ENCODE results near the gene SULF2. TPM values are rescaled to one million over a fixed set of nuclear protein-coding genes. Genes with fewer than 3 reads are reported as not detected.
A peak's percentile ranks its signal among the peaks of the same experiment; 100 is the strongest.

The SULF2 gene
- polyA plus RNA-seq, 4 donors: 10.3 to 40.9 (median 22.4) TPM

DNA sequence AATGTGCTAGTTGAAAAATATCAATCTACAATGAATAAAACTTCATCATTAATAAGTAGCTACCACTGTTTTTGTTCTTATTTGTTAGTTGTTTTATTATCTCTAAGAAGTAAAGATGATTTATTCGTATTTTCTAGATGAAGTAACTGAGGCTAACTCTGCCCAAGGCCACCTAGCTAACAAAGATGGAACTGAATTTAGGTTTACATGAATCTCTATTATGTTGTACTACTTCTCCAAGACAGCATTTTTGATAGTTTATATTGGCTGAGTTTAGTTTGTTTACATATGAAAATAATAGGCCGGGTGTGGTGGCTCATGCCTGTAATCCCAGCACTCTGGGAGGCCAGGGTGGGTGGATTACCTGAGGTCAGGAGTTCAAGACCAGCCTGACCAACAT, 162.1 kb downstream of the SULF2 start:
- Histone ChIP-seq H3K4me3 (ENCODE audit: low read depth in 1 of 3, low read length in 3 of 3) (no peak overlapping the region), H3K27ac (ENCODE audit: low read depth in 1 of 3, low read length in 2 of 3) (no peak overlapping the region), H3K9me3 (ENCODE audit: control insufficient read depth in 2 of 2, insufficient read depth in 1 of 2, low read depth in 1 of 2, low read length in 1 of 2) (no peaks in the 10 kb centered on the region), H3K27me3 (ENCODE audit: control insufficient read depth in 3 of 3, insufficient read depth in 3 of 3, low read length in 3 of 3) (no peaks in the 10 kb centered on the region), H3K36me3 (ENCODE audit: control insufficient read depth in 3 of 3, insufficient read depth in 2 of 3, low read depth in 1 of 3, low read length in 3 of 3) (peaks cover 3 to 13% (median 5%) of the 10 kb centered on the region in 3 donors), H3K4me1 (ENCODE audit: control insufficient read depth in 3 of 3, insufficient read depth in 2 of 3, low read depth in 1 of 3, low read length in 2 of 3) (no peaks in the 10 kb centered on the region)
- FAIRE-seq (no peak), DNase-seq (no peak)
- WGBS, 3 donors: 79 to 85% (median 80%) methylated on average over 2 of the region's 2 CpGs

- 88 to 95% (median 88%) methylated on average over 9 of the region's 9 CpGs for WGBS, 3 donors
- no peaks in the 10 kb centered on the region for H3K9me3 ChIP-seq (ENCODE audit: control insufficient read depth in 2 of 2, insufficient read depth in 1 of 2, low read depth in 1 of 2, low read length in 1 of 2)
- no peak for DNase-seq
- no peak for FAIRE-seq
- H3K4me1 ChIP-seq (ENCODE audit: control insufficient read depth in 3 of 3, insufficient read depth in 2 of 3, low read depth in 1 of 3, low read length in 2 of 3): no peaks in the 10 kb centered on the region
- no peak overlapping the region for H3K4me3 ChIP-seq (ENCODE audit: low read depth in 1 of 3, low read length in 3 of 3)
- peaks cover 5 to 9% (median 7%) of the 10 kb centered on the region in 3 donors for H3K36me3 ChIP-seq (ENCODE audit: control insufficient read depth in 3 of 3, insufficient read depth in 2 of 3, low read depth in 1 of 3, low read length in 3 of 3)
- H3K27ac ChIP-seq (ENCODE audit: low read depth in 1 of 3, low read length in 2 of 3): no peak overlapping the region
- no peaks in the 10 kb centered on the region for H3K27me3 ChIP-seq (ENCODE audit: control insufficient read depth in 3 of 3, insufficient read depth in 3 of 3, low read length in 3 of 3)
Measured at GRCh38 chr20:47622118-47622665, 163.1 kb downstream of the SULF2 start.

DNA sequence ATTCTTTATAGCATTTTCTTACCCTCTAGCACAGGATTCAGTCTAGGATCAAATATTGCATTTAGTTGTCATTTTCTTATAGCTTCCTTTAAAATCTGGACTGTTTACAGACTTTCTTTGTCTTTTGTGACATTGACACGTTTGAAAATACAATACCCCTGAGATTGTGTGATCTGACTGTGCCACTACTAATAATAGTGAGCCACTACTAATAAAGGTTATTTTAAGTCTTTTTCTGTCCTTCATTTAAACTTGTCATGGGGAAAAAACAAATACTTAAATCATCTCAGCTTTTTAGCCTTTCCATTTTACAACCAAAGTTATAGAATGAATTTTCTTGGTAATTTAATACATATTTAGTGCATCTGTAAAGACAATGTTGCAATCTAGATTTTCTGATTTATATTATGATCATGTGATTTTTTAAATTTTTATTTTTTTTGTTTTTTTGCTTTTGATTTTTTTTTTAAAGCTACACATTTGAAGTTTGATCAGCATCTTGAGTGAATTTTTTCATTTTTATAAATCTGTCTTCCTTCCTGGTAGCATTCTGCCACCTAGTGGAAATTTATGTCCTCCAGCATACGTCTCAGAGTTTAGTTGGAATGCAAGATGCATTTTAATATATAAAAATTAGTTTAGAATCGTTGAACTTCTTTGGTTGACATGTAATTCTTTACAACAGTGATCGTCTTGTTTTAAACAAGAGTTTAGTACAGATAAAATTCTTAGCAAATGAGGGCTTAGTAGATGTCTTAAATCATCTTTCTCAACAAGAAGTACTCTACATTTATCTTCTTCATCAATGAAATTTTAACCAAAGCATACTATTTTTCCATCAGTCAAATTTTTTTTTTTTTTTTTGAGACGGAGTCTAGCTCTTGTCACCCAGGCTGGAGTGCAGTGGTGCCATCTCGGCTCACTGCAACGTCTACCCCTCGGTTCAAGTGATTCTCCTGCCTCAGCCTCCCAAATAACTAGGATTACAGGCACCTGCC, 164.2 kb downstream of the SULF2 start:
- no peaks in the 10 kb centered on the region for H3K27me3 ChIP-seq (ENCODE audit: control insufficient read depth in 3 of 3, insufficient read depth in 3 of 3, low read length in 3 of 3)
- FAIRE-seq (no peak), DNase-seq (peak; percentile 50 to 56)
- H3K27ac ChIP-seq (ENCODE audit: low read depth in 1 of 3, low read length in 2 of 3): no peak overlapping the region
- peaks cover 3 to 7% (median 5%) of the 10 kb centered on the region in 3 donors for H3K36me3 ChIP-seq (ENCODE audit: control insufficient read depth in 3 of 3, insufficient read depth in 2 of 3, low read depth in 1 of 3, low read length in 3 of 3)
- no peaks in the 10 kb centered on the region for H3K4me1 ChIP-seq (ENCODE audit: control insufficient read depth in 3 of 3, insufficient read depth in 2 of 3, low read depth in 1 of 3, low read length in 2 of 3)
- 51 to 55% (median 52%) methylated on average over 8 of the region's 8 CpGs for WGBS, 3 donors
- no peaks in the 10 kb centered on the region for H3K9me3 ChIP-seq (ENCODE audit: control insufficient read depth in 2 of 2, insufficient read depth in 1 of 2, low read depth in 1 of 2, low read length in 1 of 2)
- H3K4me3 ChIP-seq (ENCODE audit: low read depth in 1 of 3, low read length in 3 of 3): no peak overlapping the region

- Histone ChIP-seq H3K27me3 (ENCODE audit: control insufficient read depth in 3 of 3, insufficient read depth in 3 of 3, low read length in 3 of 3) (no peaks in the 10 kb centered on the region), H3K9me3 (ENCODE audit: control insufficient read depth in 2 of 2, insufficient read depth in 1 of 2, low read depth in 1 of 2, low read length in 1 of 2) (no peaks in the 10 kb centered on the region), H3K36me3 (ENCODE audit: control insufficient read depth in 3 of 3, insufficient read depth in 2 of 3, low read depth in 1 of 3, low read length in 3 of 3) (peaks cover 0 to 5% (median 2%) of the 10 kb centered on the region in 3 donors), H3K4me3 (ENCODE audit: low read depth in 1 of 3, low read length in 3 of 3) (no peak overlapping the region), H3K4me1 (ENCODE audit: control insufficient read depth in 3 of 3, insufficient read depth in 2 of 3, low read depth in 1 of 3, low read length in 2 of 3) (no peaks in the 10 kb centered on the region), H3K27ac (ENCODE audit: low read depth in 1 of 3, low read length in 2 of 3) (no peak overlapping the region)
- FAIRE-seq (no peak), DNase-seq (no peak)
- WGBS, 3 donors: 92 to 93% (median 93%) methylated on average over 6 of the region's 6 CpGs
Measured at GRCh38 chr20:47618479-47618878, 166.8 kb downstream of the SULF2 start.

DNA sequence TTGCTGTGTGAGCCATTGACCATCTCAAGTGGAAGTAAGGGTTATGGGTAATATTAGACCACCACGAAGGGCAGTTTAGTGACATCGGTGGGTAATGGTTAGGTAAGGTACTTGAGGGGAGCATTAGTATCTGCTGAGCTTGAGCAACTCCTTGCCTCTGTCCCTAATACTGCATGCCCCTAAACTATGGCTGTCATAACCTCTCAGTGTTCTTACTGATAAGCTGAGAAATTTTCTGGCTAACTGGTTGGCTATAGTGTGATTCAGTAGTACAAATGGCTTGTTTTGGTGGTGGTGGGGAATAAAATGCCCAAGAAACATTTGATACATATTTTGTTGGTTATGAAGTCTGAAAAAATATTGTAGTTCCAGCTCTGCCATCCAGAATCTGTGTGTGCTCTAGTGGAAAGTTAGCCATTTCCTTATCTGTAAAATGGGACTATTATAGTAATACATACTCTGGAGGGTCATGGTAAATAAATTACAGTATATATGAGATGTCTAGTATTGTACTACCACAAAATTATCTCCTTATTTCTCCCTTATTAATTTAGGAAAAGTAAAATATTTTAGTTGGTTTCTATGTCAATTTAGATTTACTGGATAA, 170.5 kb downstream of the SULF2 start:
- no peak for FAIRE-seq
- 92 to 98% (median 93%) methylated on average over 2 of the region's 2 CpGs for WGBS, 3 donors
- no peak for DNase-seq

GRCh38 chr20:47612670-47613069, 172.6 kb downstream of the SULF2 start:
- Histone ChIP-seq H3K4me1 (ENCODE audit: control insufficient read depth in 3 of 3, insufficient read depth in 2 of 3, low read depth in 1 of 3, low read length in 2 of 3) (peaks cover 0 to 3% (median 2%) of the 10 kb centered on the region in 3 donors), H3K9me3 (ENCODE audit: control insufficient read depth in 2 of 2, insufficient read depth in 1 of 2, low read depth in 1 of 2, low read length in 1 of 2) (no peaks in the 10 kb centered on the region), H3K27me3 (ENCODE audit: control insufficient read depth in 3 of 3, insufficient read depth in 3 of 3, low read length in 3 of 3) (no peaks in the 10 kb centered on the region), H3K36me3 (ENCODE audit: control insufficient read depth in 3 of 3, insufficient read depth in 2 of 3, low read depth in 1 of 3, low read length in 3 of 3) (peaks cover 0 to 2% (median 0%) of the 10 kb centered on the region in 3 donors), H3K27ac (ENCODE audit: low read depth in 1 of 3, low read length in 2 of 3) (no peak overlapping the region), H3K4me3 (ENCODE audit: low read depth in 1 of 3, low read length in 3 of 3) (no peak overlapping the region)
- FAIRE-seq: no peak
- DNase-seq: no peak
- 93 to 96% (median 96%) methylated on average over 2 of the region's 2 CpGs for WGBS, 3 donors

More for the DNA sequence above, 170.5 kb downstream of the SULF2 start:
- H3K27ac ChIP-seq (ENCODE audit: low read depth in 1 of 3, low read length in 2 of 3): no peak overlapping the region
- H3K4me1 ChIP-seq (ENCODE audit: control insufficient read depth in 3 of 3, insufficient read depth in 2 of 3, low read depth in 1 of 3, low read length in 2 of 3): peaks cover 0 to 3% (median 2%) of the 10 kb centered on the region in 3 donors
- H3K4me3 ChIP-seq (ENCODE audit: low read depth in 1 of 3, low read length in 3 of 3): no peak overlapping the region
- H3K9me3 ChIP-seq (ENCODE audit: control insufficient read depth in 2 of 2, insufficient read depth in 1 of 2, low read depth in 1 of 2, low read length in 1 of 2): no peaks in the 10 kb centered on the region
- H3K27me3 ChIP-seq (ENCODE audit: control insufficient read depth in 3 of 3, insufficient read depth in 3 of 3, low read length in 3 of 3): no peaks in the 10 kb centered on the region
- H3K36me3 ChIP-seq (ENCODE audit: control insufficient read depth in 3 of 3, insufficient read depth in 2 of 3, low read depth in 1 of 3, low read length in 3 of 3): peaks cover 0 to 5% (median 0%) of the 10 kb centered on the region in 3 donors

GRCh38 chr20:47611785-47612184, 173.5 kb downstream of the SULF2 start:
- H3K4me1 ChIP-seq (ENCODE audit: control insufficient read depth in 3 of 3, insufficient read depth in 2 of 3, low read depth in 1 of 3, low read length in 2 of 3): peaks cover 0 to 3% (median 2%) of the 10 kb centered on the region in 3 donors
- 97 to 98% (median 97%) methylated on average over 9 of the region's 9 CpGs for WGBS, 3 donors

DNA sequence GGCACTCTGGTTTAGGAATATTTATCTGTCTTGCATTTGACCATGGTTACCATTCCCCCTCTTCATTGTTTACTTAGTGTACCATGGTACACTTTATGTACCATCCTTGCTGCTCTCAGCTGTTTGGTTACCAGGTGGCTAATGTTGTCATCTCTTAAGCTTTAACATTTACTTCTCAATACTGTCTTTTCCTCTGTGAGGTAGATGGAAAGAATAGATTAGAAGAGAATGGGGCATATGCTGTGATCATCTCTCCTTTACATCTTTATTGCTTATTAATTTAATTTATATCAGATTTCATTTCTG, 174.4 kb downstream of the SULF2 start:
- Histone ChIP-seq H3K9me3 (ENCODE audit: control insufficient read depth in 2 of 2, insufficient read depth in 1 of 2, low read depth in 1 of 2, low read length in 1 of 2) (no peaks in the 10 kb centered on the region), H3K4me3 (ENCODE audit: low read depth in 1 of 3, low read length in 3 of 3) (no peak overlapping the region), H3K4me1 (ENCODE audit: control insufficient read depth in 3 of 3, insufficient read depth in 2 of 3, low read depth in 1 of 3, low read length in 2 of 3) (peaks cover 0 to 8% (median 2%) of the 10 kb centered on the region in 3 donors), H3K27ac (ENCODE audit: low read depth in 1 of 3, low read length in 2 of 3) (peak overlapping the region in 1 of 3 donors; percentile 38), H3K36me3 (ENCODE audit: control insufficient read depth in 3 of 3, insufficient read depth in 2 of 3, low read depth in 1 of 3, low read length in 3 of 3) (peaks cover 0 to 2% (median 0%) of the 10 kb centered on the region in 3 donors), H3K27me3 (ENCODE audit: control insufficient read depth in 3 of 3, insufficient read depth in 3 of 3, low read length in 3 of 3) (no peaks in the 10 kb centered on the region)
- DNase-seq (no peak), FAIRE-seq (no peak)

More at GRCh38 chr20:47611785-47612184, 173.5 kb downstream of the SULF2 start:
- H3K36me3 ChIP-seq (ENCODE audit: control insufficient read depth in 3 of 3, insufficient read depth in 2 of 3, low read depth in 1 of 3, low read length in 3 of 3): peaks cover 0 to 2% (median 0%) of the 10 kb centered on the region in 3 donors
- H3K4me3 ChIP-seq (ENCODE audit: low read depth in 1 of 3, low read length in 3 of 3): no peak overlapping the region
- FAIRE-seq (no peak), DNase-seq (no peak)
- no peak overlapping the region for H3K27ac ChIP-seq (ENCODE audit: low read depth in 1 of 3, low read length in 2 of 3)
- no peaks in the 10 kb centered on the region for H3K27me3 ChIP-seq (ENCODE audit: control insufficient read depth in 3 of 3, insufficient read depth in 3 of 3, low read length in 3 of 3)
- no peaks in the 10 kb centered on the region for H3K9me3 ChIP-seq (ENCODE audit: control insufficient read depth in 2 of 2, insufficient read depth in 1 of 2, low read depth in 1 of 2, low read length in 1 of 2)
